ENCODE results near the gene SLC25A23. TPM values are rescaled to one million over a fixed set of nuclear protein-coding genes. Genes with fewer than 3 reads are reported as not detected.

SLC25A23 gene
- total and polyA plus RNA-seq, 10 of the 15 experiments (the other 5 are each of a cell fraction or from before 2014, with no cell fraction given), result 10.2 to 85.8 (median 50.0) TPM

- Histone ChIP-seq H3K4me2 (ENCODE audit: control insufficient read depth, insufficient read depth) (no peak overlapping the region), H4K20me1 (ENCODE audit: control insufficient read depth, insufficient read depth) (no peaks in the 10 kb centered on the region), H3K36me3 (ENCODE audit: control insufficient read depth in 2 of 2, insufficient read depth in 2 of 2, low read length in 1 of 2) (peaks cover 7 to 20% of the 10 kb centered on the region in 2 experiments), H3K9me3 (replicated peaks; ENCODE audit: control insufficient read depth, insufficient read depth, low read length) (peaks cover 14% of the 10 kb centered on the region; the same call in 2 of the 3 replicates), H3K27ac (ENCODE audit: control insufficient read depth, insufficient read depth) (no peak overlapping the region), H2AFZ (ENCODE audit: control insufficient read depth, low read depth, low read length) (no peak overlapping the region), H3K4me1 (ENCODE audit: control insufficient read depth, insufficient read depth, low read length) (no peaks in the 10 kb centered on the region), H3K27me3 (replicated peaks in 1 of 2; ENCODE audit: control insufficient read depth in 2 of 2, insufficient read depth in 2 of 2, low read length in 1 of 2) (no peaks in the 10 kb centered on the region), H3K4me3 (no peak overlapping the region), H3K9ac (ENCODE audit: control insufficient read depth, insufficient read depth, low read length) (no peak overlapping the region), H3K79me2 (ENCODE audit: control insufficient read depth, insufficient read depth, low read length) (no peaks in the 10 kb centered on the region)
- RAD21 ChIA-PET (ENCODE audit: unreplicated experiment), result no interaction called here
- ATAC-seq, result no peak
- no peak for TF ChIP-seq ATF2 (IDR thresholded peaks at IDR 0.05; ENCODE audit: low read length)
- no peak for TF ChIP-seq SUZ12 (IDR thresholded peaks at IDR 0.05; ENCODE audit: unreplicated experiment)
- no peak for TF ChIP-seq CHD4 (IDR thresholded peaks at IDR 0.05)
- no peak for TF ChIP-seq ETV6 (conservative IDR thresholded peaks at IDR 0.05 in 1 of 2, IDR thresholded peaks at IDR 0.05 in 1 of 2; ENCODE audit: borderline replicate concordance in 1 of 2, low read depth in 1 of 2)
- no peak for TF ChIP-seq NFYA (IDR thresholded peaks at IDR 0.05; ENCODE audit: borderline replicate concordance, low read depth, low read length)
- no peak for TF ChIP-seq ASH2L (IDR thresholded peaks at IDR 0.05; ENCODE audit: borderline replicate concordance, low read depth)
- no peak for TF ChIP-seq EGR1 (IDR thresholded peaks at IDR 0.05; ENCODE audit: borderline replicate concordance in 1 of 2, low read depth in 2 of 2, low read length in 2 of 2)
- TF ChIP-seq POU2F2 (IDR thresholded peaks at IDR 0.05; ENCODE audit: borderline replicate concordance, low read depth, low read length), result no peak
- no peak for TF ChIP-seq CHD2 (IDR thresholded peaks at IDR 0.05; ENCODE audit: borderline replicate concordance, low read depth, low read length)
- no peak for TF ChIP-seq NFXL1 (IDR thresholded peaks at IDR 0.05; ENCODE audit: borderline replicate concordance)
- TF ChIP-seq POLR2A (IDR thresholded peaks at IDR 0.05; ENCODE audit: low read depth, low read length), result no peak
- TF ChIP-seq POLR2AphosphoS2 (IDR thresholded peaks at IDR 0.05; ENCODE audit: low read depth, low read length), result no peak
- TF ChIP-seq SREBF2 (IDR thresholded peaks at IDR 0.05; ENCODE audit: low read length), result no peak
- TF ChIP-seq SIX5 (IDR thresholded peaks at IDR 0.05; ENCODE audit: low read depth, low read length, severe bottlenecking), result no peak
- no peak for TF ChIP-seq BHLHE40 (IDR thresholded peaks at IDR 0.05; ENCODE audit: borderline replicate concordance in 1 of 2, low read depth in 2 of 2, low read length in 1 of 2)
- TF ChIP-seq MLLT1 (IDR thresholded peaks at IDR 0.05), result no peak
- no peak for TF ChIP-seq HCFC1 (IDR thresholded peaks at IDR 0.05; ENCODE audit: low read length)
- no peak for TF ChIP-seq BMI1 (IDR thresholded peaks at IDR 0.05; ENCODE audit: borderline replicate concordance)
- no peak for TF ChIP-seq ESRRA (IDR thresholded peaks at IDR 0.05; ENCODE audit: low read length)
- TF ChIP-seq SREBF1 (IDR thresholded peaks at IDR 0.05; ENCODE audit: low read length), result no peak
- intact Hi-C loops (cut with micrococcal nuclease; ENCODE audit: unreplicated experiment) (no loop called here), in situ Hi-C loops (cut with MboI) (no loop called here)
- CTCF ChIA-PET, result no interaction called here
- SMC1A ChIA-PET (ENCODE audit: uncharacterized antibody, unreplicated experiment), result no interaction called here
- DNase-seq (ENCODE audit: low read depth, low spot score), result no peak
- WGBS (ENCODE audit: insufficient coverage, insufficient replicate concordance, low lambda C conversion rate, missing lambda C conversion rate), result 100% methylated on average over 5 of the region's 5 CpGs
- no peak for FAIRE-seq
- POLR2A ChIA-PET, result interaction anchor here (1.5 kb wide), 1 partner anchor 31 kb away, joined by 4 read pairs; the partner anchor contains the start of gene DENND1C
- no TSS peak for BruUV-seq (replicated peaks)
These were observed 9.4 kb downstream of the SLC25A23 start for GRCh38 chr19:6450166-6450565.
